ENCODE results near the gene ERN1.

The ERN1 gene

GRCh38 chr17:64161380-64162176, 31.6 kb upstream of the ERN1 start:
- Histone ChIP-seq H4K20me1 (ENCODE audit: insufficient read depth, low read length) (no peaks in the 10 kb centered on the region), H3K36me3 (replicated peaks; ENCODE audit: insufficient read depth, low read length) (no peaks in the 10 kb centered on the region), H3K9me2 (replicated peaks; ENCODE audit: insufficient read depth, low read length) (no peaks in the 10 kb centered on the region), H3K4me3 (ENCODE audit: low read length) (no peak overlapping the region), H3F3A (ENCODE audit: insufficient read depth, low read length) (no peaks in the 10 kb centered on the region), H3K4me1 (ENCODE audit: low read length) (no peaks in the 10 kb centered on the region), H3K4me2 (ENCODE audit: low read depth, low read length) (no peak overlapping the region), H3K9me3 (replicated peaks; ENCODE audit: insufficient read depth, low read length) (no peaks in the 10 kb centered on the region), H3K27me3 (replicated peaks; ENCODE audit: insufficient read depth, low read length) (no peaks in the 10 kb centered on the region), H3K79me2 (ENCODE audit: low read length) (no peaks in the 10 kb centered on the region), H3K27ac (ENCODE audit: low read length) (no peak overlapping the region), H2AFZ (ENCODE audit: low read length) (no peak overlapping the region), H3K9ac (ENCODE audit: low read length) (no peak overlapping the region)
- TF ChIP-seq EZH2 (optimal IDR thresholded peaks at IDR 0.05; ENCODE audit: low read depth, low read length) (no peak), EZH2phosphoT487 (IDR thresholded peaks at IDR 0.05; ENCODE audit: low read length) (no peak)
- TF ChIP-seq, protein P1, sequence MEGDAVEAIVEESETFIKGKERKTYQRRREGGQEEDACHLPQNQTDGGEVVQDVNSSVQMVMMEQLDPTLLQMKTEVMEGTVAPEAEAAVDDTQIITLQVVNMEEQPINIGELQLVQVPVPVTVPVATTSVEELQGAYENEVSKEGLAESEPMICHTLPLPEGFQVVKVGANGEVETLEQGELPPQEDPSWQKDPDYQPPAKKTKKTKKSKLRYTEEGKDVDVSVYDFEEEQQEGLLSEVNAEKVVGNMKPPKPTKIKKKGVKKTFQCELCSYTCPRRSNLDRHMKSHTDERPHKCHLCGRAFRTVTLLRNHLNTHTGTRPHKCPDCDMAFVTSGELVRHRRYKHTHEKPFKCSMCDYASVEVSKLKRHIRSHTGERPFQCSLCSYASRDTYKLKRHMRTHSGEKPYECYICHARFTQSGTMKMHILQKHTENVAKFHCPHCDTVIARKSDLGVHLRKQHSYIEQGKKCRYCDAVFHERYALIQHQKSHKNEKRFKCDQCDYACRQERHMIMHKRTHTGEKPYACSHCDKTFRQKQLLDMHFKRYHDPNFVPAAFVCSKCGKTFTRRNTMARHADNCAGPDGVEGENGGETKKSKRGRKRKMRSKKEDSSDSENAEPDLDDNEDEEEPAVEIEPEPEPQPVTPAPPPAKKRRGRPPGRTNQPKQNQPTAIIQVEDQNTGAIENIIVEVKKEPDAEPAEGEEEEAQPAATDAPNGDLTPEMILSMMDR (IDR thresholded peaks at IDR 0.05; ENCODE audit: low read length), result no peak
- no peak for DNase-seq

DNA sequence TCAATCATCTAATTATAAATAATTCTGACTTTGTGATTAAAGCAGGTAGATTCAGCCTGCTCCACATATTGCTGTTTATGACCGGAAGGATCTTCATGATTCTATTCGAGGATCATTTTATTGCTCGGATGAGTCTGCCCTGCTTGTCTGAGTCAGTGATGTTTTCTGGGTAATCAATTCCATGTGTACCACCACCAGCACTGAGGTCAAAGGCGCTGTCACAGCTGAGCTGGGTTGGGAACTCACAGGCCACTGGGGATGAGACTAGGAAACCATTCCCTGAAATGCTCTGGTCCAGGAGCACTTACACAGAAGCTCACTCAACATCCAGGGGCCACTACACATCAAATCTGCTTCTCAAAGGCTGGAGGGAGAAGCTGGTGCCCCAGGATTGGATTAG, 30.4 kb upstream of the ERN1 start:
- no peak for TF ChIP-seq EZH2phosphoT487 (IDR thresholded peaks at IDR 0.05; ENCODE audit: low read length)
- TF ChIP-seq, protein P1 (IDR thresholded peaks at IDR 0.05; ENCODE audit: low read length), result no peak
- TF ChIP-seq EZH2 (optimal IDR thresholded peaks at IDR 0.05; ENCODE audit: low read depth, low read length), result no peak
- Histone ChIP-seq H3K36me3 (replicated peaks; ENCODE audit: insufficient read depth, low read length) (no peaks in the 10 kb centered on the region), H3K9ac (ENCODE audit: low read length) (no peak overlapping the region), H2AFZ (ENCODE audit: low read length) (no peak overlapping the region), H3F3A (ENCODE audit: insufficient read depth, low read length) (no peaks in the 10 kb centered on the region), H3K79me2 (ENCODE audit: low read length) (no peaks in the 10 kb centered on the region), H3K4me3 (ENCODE audit: low read length) (no peak overlapping the region), H3K27ac (ENCODE audit: low read length) (no peak overlapping the region), H4K20me1 (ENCODE audit: insufficient read depth, low read length) (no peaks in the 10 kb centered on the region), H3K4me2 (ENCODE audit: low read depth, low read length) (no peak overlapping the region), H3K9me3 (replicated peaks; ENCODE audit: insufficient read depth, low read length) (no peaks in the 10 kb centered on the region), H3K4me1 (ENCODE audit: low read length) (no peaks in the 10 kb centered on the region), H3K9me2 (replicated peaks; ENCODE audit: insufficient read depth, low read length) (no peaks in the 10 kb centered on the region), H3K27me3 (replicated peaks; ENCODE audit: insufficient read depth, low read length) (no peaks in the 10 kb centered on the region)
- no peak for DNase-seq

DNA sequence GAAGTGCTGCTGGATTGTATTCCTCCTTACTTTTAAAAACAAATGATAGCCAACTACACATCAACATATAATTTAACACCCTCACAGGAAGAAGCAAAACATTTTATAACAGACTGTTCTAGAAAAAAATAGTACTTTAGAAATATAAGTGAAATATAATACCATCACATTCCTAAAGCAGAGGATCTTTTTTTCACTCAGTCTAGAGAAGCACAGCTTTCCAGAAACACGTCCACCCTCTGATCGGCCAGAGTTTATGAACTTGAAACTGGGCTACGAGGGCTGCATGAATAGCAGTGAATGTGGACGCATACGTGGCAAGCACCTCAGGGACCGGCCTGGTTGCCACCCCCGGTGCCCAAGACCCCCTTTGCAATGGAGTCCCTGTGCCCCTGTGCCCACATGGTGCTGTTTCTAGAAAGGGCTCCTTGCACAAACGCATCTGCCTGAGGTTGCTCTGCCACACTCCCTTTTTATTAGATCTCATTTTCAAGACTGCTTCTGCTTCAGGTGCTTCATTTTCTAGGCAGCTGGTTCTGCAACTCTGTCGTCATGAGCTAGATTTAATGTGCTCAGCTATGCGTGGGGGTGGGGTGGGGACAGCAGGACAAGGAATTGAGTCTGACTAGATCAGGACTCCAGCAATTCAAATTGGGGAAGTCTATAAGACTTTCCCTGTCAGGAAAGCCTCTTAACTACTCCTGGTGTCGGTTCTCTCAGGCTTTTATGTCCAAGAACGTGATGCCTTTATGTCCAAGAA, 29.1 kb upstream of the ERN1 start:
- H2AFZ ChIP-seq (ENCODE audit: low read length), result no peak overlapping the region
- no peak overlapping the region for H3K9ac ChIP-seq (ENCODE audit: low read length)
- H3K27ac ChIP-seq (ENCODE audit: low read length), result no peak overlapping the region
- H3K79me2 ChIP-seq (ENCODE audit: low read length), result no peaks in the 10 kb centered on the region
- TF ChIP-seq, protein P1 (IDR thresholded peaks at IDR 0.05; ENCODE audit: low read length), result no peak
- TF ChIP-seq EZH2 (optimal IDR thresholded peaks at IDR 0.05; ENCODE audit: low read depth, low read length) (no peak), EZH2phosphoT487 (IDR thresholded peaks at IDR 0.05; ENCODE audit: low read length) (no peak)
- no peaks in the 10 kb centered on the region for H4K20me1 ChIP-seq (ENCODE audit: insufficient read depth, low read length)
- no peak for DNase-seq
- no peak overlapping the region for H3K4me2 ChIP-seq (ENCODE audit: low read depth, low read length)
- no peaks in the 10 kb centered on the region for H3K4me1 ChIP-seq (ENCODE audit: low read length)
- H3K9me2 ChIP-seq (replicated peaks; ENCODE audit: insufficient read depth, low read length), result no peaks in the 10 kb centered on the region
- no peaks in the 10 kb centered on the region for H3F3A ChIP-seq (ENCODE audit: insufficient read depth, low read length)
- no peak overlapping the region for H3K4me3 ChIP-seq (ENCODE audit: low read length)
- H3K36me3 ChIP-seq (replicated peaks; ENCODE audit: insufficient read depth, low read length), result no peaks in the 10 kb centered on the region
- H3K9me3 ChIP-seq (replicated peaks; ENCODE audit: insufficient read depth, low read length), result no peaks in the 10 kb centered on the region
- H3K27me3 ChIP-seq (replicated peaks; ENCODE audit: insufficient read depth, low read length), result no peaks in the 10 kb centered on the region
